Uterus (tissue), 2 donors: Measurements from ENCODE around the gene CHAD.

Source experiments
- POLR2A ChIP-seq, 2 donors: fragments of 450-650 bp; IDR thresholded peaks; one replicate each; pipeline ENCODE4 v1.6.1; 2016; ENCODE audit warnings: antibody characterized with exemption in 2 of 2, mild to moderate bottlenecking in 1 of 2, moderate library complexity in 1 of 2
- TF ChIP-seq, protein P1 (sequence below), 4 experiments: fragments of 200-600 bp in 2 of 4; fragments of 450-650 bp in 2 of 4; sonication (generic) in 2 of 4; IDR thresholded peaks; one replicate each; pipeline ENCODE4 v1.5.1; 2016 to 2019; ENCODE audit warnings: antibody characterized with exemption in 4 of 4, mild to moderate bottlenecking in 2 of 4, moderate library complexity in 1 of 4

- TF ChIP-seq, protein P1, sequence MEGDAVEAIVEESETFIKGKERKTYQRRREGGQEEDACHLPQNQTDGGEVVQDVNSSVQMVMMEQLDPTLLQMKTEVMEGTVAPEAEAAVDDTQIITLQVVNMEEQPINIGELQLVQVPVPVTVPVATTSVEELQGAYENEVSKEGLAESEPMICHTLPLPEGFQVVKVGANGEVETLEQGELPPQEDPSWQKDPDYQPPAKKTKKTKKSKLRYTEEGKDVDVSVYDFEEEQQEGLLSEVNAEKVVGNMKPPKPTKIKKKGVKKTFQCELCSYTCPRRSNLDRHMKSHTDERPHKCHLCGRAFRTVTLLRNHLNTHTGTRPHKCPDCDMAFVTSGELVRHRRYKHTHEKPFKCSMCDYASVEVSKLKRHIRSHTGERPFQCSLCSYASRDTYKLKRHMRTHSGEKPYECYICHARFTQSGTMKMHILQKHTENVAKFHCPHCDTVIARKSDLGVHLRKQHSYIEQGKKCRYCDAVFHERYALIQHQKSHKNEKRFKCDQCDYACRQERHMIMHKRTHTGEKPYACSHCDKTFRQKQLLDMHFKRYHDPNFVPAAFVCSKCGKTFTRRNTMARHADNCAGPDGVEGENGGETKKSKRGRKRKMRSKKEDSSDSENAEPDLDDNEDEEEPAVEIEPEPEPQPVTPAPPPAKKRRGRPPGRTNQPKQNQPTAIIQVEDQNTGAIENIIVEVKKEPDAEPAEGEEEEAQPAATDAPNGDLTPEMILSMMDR (IDR thresholded peaks at IDR 0.05), result no peak
- no peak for TF ChIP-seq POLR2A (IDR thresholded peaks at IDR 0.05)
Observed at GRCh38 chr17:50465171-50465570, 3.5 kb downstream of the CHAD start.
